HG03460 (cell line): ENCODE data around the gene PRDM16.
"Not testable (repeated sequence)": the region's sequence is repeated elsewhere in the genome, so short reads cannot be mapped to it uniquely, and the experiment has no call there.

Experiments
- ATAC-seq: cut with Tn5 transposase; IDR thresholded peaks from one replicate; pipeline ENCODE4 v1.9.1; 2021; ENCODE audit not compliant: unreplicated experiment

Gene PRDM16

GRCh38 chr1:3237994-3238702 is 169.1 kb downstream of the PRDM16 start:
- ATAC-seq: no peak

GRCh38 chr1:3238703-3239278 is 169.8 kb downstream of the PRDM16 start:
- ATAC-seq: no peak

- ATAC-seq: not testable (repeated sequence)
These were observed 171.0 kb downstream of the PRDM16 start for GRCh38 chr1:3239991-3240390.

GRCh38 chr1:3240524-3241235 is 171.7 kb downstream of the PRDM16 start:
- ATAC-seq: no peak

GRCh38 chr1:3241236-3241550 is 172.2 kb downstream of the PRDM16 start:
- ATAC-seq: no peak

- ATAC-seq: no peak
These were observed 172.8 kb downstream of the PRDM16 start for GRCh38 chr1:3241673-3242407.

- no peak for ATAC-seq
These were observed 173.6 kb downstream of the PRDM16 start for GRCh38 chr1:3242408-3243260.

GRCh38 chr1:3243304-3243703 is 174.3 kb downstream of the PRDM16 start:
- no peak for ATAC-seq

GRCh38 chr1:3244025-3244926 is 175.3 kb downstream of the PRDM16 start:
- no peak for ATAC-seq

- no peak for ATAC-seq
These were observed 175.9 kb downstream of the PRDM16 start for GRCh38 chr1:3244927-3245315.

GRCh38 chr1:3245344-3245743 is 176.3 kb downstream of the PRDM16 start:
- no peak for ATAC-seq

- ATAC-seq: no peak
These were observed 176.8 kb downstream of the PRDM16 start for GRCh38 chr1:3245768-3246167.

GRCh38 chr1:3246251-3246650 is 177.2 kb downstream of the PRDM16 start:
- ATAC-seq: no peak

- ATAC-seq: no peak
These were observed 178.6 kb downstream of the PRDM16 start for GRCh38 chr1:3247521-3248121.

GRCh38 chr1:3248155-3249141 is 179.4 kb downstream of the PRDM16 start:
- no peak for ATAC-seq

GRCh38 chr1:3249231-3249630 is 180.2 kb downstream of the PRDM16 start:
- no peak for ATAC-seq

- ATAC-seq: no peak
These were observed 180.9 kb downstream of the PRDM16 start for GRCh38 chr1:3249631-3250501.
